Fibroblast of pulmonary artery (primary cell): Measurements from ENCODE around the gene KLK12.
"Not testable (repeated sequence)": the region's sequence is repeated elsewhere in the genome, so short reads cannot be mapped to it uniquely, and the experiment has no call there.

Source experiments
- DNase-seq: peaks from one replicate; pipeline ENCODE4 v3.0.0-alpha.2; 2010; ENCODE audit warnings: low read depth
- H3K4me3 ChIP-seq: replicated peaks from 2 replicates; pipeline ENCODE4 v1.5.1; 2011; ENCODE audit warnings: low read depth, mild to moderate bottlenecking, control low read depth, low read length, moderate library complexity
- CTCF ChIP-seq: IDR thresholded peaks from 2 replicates; pipeline ENCODE4 v1.5.1; 2011; ENCODE audit warnings: mild to moderate bottlenecking, control low read depth, low read length, inconsistent platforms; ENCODE audit errors: missing control alignments

KLK12 gene

DNA sequence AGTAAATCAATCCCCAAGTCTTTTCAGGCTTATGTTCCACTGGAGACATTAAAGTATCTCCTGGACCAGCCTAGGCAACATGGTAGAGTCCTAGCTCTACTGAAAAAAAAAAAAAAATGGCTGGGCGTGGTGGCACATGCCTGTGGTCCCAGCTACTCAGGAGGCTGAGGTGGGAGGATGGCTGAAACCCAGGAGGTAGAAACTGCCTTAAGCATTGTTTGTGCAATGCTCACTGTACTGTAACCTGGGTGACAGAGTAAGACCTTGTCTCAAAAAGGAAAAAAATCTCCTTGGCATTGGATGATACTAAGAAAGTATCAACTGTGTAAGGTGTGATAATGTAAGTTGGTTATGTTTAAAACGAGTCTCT is 42.2 kb downstream of the KLK12 start:
- H3K4me3 ChIP-seq, result no peak overlapping the region
- TF ChIP-seq CTCF, result no peak
- DNase-seq, result no peak

- not testable (repeated sequence) for DNase-seq, H3K4me3 ChIP-seq
These were observed 50.4 kb downstream of the KLK12 start for GRCh38 chr19:50984416-50984815.

- no peak for TF ChIP-seq CTCF
- no peak for DNase-seq
- no peak within 1 kb of the TSS for H3K4me3 ChIP-seq
These were observed 51.0 kb downstream of the KLK12 start, which contains the start of gene KLK7 for GRCh38 chr19:50983625-50984292. KLK7 (minus strand) TSS chr19:50983917; CDS start chr19:50982399, 1,518 bp downstream.

- DNase-seq, result no peak
- H3K4me3 ChIP-seq, result no peak overlapping the region
- no peak for TF ChIP-seq CTCF
These were observed 52.6 kb downstream of the KLK12 start for GRCh38 chr19:50982186-50982585.

DNA sequence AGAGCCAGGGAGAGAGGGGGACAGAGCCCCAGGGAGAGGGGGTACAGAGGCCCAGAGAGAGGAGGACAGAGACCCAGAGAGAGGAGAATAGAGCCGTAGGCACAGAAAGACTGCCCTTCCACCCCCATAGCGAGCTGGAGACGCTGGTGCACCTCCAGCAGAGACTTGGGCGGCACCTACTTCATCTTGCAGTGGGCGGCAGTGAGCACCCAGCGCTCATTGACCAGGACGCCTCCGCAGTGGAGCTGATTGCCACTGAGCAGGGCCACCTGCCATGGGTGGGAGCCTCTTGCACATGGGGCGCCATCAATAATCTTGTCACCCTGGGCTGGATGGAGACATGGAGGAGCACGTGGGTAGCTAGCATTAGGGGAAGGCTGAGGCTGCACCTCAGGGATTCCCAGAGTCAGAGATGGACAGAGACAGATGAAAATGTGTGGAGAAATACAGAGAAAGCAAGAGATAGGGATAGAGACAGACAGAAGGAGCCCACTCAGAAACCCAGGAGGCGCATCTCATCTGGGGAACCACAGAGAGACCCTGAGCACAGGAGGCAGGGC is 53.1 kb downstream of the KLK12 start:
- no peak for TF ChIP-seq CTCF
- DNase-seq, result no peak
- H3K4me3 ChIP-seq, result no peak overlapping the region

DNA sequence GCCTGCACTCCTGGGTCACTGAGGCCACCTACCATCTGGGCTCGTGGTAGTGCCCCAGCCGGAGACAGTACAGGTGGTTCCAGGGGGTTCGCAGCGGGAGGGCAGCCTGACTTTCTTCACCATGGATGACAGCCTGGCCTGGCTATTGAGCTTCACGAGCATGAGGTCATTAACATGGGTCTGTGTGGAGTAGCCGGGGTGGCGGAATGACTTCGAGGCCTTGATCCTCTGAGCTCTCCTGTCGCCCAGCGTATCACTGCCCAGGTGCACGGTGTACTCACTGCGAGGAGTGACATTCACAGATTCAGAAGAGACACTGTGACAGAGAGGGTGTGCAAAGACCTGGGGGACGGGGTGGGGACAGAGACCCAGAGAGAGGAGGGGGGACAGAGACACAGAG is 54.6 kb downstream of the KLK12 start:
- no peak overlapping the region for H3K4me3 ChIP-seq
- TF ChIP-seq CTCF, result no peak
- no peak for DNase-seq

GRCh38 chr19:50979758-50980157 is 55.0 kb downstream of the KLK12 start:
- no peak for DNase-seq
- no peak overlapping the region for H3K4me3 ChIP-seq
- no peak for TF ChIP-seq CTCF
